ENCODE measurements around the gene MT1B.

MT1B gene

DNA sequence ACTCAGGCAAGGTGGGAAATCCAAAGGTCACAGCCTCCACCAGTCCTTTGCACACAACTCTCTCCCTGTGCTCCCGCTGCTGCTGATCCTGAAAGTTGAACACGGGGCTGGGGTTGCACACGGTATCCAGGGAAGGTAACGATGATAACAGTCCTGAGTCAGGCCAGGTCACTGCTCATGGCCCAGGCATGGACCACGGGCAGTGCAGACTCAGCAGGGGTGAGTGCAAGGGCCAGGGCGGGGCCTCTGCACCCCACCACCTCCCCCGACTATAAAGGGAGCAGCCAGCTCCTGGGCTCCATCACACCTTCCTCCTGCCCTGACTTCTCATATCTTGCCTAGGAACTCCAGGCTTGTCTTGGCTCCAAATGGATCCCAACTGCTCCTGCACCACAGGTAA is at the start of gene MT1B:
Gene MT1B (plus strand): TSS at position 301 of the 400 bp plus-strand sequence. CDS start 68 bp downstream, at position 369.
- DNase-seq (ENCODE audit: low spot score), result no peak

DNA sequence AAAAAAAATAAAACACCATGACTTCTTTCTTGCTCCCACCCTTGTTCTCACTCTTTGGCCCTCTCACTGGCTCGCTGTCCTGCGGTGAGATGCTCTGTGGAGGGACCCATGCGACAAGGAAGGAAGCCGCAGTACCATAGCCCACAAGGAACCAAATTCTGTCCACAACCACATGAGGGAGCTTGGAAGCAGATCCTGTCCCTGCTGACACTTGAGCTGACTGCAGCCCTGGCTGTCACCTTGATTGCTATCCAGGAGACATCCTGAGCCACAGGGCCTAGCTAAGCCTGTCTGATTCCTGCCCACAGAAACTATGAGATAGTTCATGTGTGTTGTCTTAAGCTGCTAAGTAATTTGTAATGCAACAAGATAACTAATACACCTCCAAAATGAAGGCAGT is 48.1 kb upstream of the MT1B start:
- peak; percentile 28 for DNase-seq (ENCODE audit: low spot score)

DNA sequence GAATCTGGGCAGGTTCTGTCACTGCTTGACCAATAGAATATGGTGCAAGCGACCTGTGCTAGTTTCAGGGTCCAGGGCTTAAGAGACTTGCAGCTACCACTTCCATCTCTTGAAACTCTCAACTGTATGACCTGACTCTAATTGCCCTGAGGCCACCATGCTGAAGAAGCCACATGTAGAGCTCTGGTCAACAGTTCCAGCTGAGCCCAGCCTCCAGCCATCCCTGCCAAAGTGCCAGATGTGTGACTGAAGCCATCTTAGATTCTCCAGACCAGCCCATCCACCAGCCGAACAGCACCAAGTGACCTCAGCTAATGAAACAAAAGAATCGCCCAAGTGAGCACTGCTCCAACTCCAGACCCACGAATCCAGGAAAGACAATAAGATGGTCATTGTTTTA is 46.7 kb upstream of the MT1B start:
- DNase-seq (ENCODE audit: low spot score), result no peak

DNA sequence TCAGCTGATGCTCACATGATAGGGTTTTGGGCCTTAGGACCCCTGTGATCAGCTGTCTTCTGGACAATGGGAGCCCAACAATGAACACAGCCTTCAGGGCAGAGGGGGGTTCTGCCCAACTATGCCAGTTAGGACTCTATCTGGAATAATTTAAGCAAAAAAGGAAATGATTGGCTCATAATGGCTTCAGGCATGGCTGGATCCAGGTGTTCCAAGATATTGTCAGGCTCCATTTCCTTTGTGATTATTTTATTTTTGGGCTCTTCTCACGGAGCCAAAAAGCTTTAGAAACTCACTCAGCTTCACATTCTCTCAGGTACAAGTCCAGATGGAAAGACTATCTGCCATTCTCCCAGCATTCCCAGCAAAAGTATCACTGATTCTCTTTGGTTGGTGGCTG is 46.2 kb upstream of the MT1B start:
- DNase-seq (ENCODE audit: low spot score), result no peak

DNA sequence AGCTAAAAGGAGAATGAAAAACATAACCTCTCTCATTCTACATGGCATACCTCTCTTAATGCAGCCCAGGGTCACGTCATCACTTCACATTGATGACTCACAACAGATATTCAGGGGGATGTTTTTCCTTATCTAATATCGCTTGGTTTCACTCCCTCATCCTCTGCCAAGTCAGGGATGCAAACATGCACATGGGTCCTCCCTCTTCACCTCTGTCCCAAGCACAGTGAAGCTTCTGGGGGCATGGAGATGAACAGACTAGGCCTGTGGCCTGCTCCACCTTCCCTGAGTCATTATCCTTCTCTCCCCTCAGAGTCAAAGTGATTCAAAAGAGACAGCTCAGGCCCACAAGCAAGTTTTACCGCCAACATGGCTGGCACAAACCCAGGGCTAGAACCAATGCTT is 45.6 kb upstream of the MT1B start:
- DNase-seq (ENCODE audit: low spot score), result peak; percentile 25

DNA sequence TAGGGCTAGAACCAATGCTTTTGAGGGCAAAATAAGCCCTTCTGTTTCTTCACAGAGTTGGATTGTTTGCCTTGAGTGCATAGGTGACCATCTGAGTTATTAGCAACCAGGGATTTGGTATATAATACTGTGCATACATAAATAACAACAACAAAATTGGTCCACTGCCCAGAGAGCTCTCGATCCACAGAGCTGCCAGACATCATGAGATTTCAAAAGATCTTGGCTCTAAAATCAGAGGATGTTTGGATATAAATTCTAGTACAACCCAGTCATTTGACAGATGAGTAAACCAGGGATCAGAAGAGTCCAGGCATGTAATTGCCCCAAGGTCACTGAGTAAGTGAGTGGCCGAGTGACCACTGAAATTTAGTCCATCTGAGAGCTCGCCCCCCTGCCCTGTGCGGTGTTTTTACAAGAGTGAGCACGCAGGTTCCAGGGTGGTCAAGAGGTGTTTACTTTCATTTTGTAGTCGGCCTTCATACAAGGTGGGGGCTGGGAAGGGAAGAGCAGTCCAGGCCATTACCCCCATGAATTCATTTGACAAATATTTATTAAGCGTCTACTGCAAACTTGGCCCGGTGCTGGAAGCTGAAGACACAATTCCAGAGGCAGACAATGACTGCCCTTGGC is 45.1 kb upstream of the MT1B start:
- DNase-seq (ENCODE audit: low spot score), result peak; percentile 14

DNA sequence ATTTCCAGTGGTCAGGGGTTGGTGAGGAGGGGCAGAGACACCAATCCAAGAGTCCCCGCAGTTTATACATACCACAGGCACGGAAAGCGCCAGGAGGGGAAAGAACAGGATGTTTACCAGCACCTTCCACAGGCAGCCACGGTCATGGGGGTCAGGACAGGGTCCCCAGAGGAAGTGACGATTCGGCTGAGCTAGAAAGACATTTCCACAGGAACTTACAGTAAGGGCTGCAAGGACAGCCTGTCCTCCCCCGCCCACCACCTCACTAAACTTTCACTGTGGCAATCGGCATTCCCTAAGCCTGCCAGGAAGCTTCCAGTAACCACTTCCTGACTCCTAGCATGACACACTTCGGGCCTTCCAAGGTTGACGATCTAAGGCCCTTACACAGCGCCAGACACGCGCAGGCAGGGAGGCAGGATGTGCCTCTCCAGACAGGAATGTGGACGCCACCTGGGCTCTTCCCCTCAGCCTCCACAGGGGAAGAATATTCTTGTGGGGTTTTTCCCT is 44.5 kb upstream of the MT1B start:
- DNase-seq (ENCODE audit: low spot score), result no peak

DNA sequence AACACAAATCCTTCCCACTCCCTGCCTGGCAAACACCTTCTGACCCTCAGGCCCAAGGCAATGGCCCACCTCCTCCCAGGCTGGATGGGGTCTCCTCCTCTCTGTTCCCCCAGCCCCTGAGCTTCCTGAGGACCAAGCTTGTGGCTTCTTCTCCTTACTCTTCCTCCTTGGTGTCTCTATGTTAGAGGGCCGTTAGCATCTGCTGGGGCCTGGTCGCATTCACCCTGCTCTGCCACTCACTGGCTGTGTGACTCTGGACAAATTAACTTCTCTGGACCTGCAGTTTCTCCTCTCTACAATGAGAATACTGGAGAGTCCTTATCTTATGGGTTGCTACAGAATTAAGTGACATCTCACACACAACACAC is 44.0 kb upstream of the MT1B start:
- DNase-seq (ENCODE audit: low spot score), result no peak

DNA sequence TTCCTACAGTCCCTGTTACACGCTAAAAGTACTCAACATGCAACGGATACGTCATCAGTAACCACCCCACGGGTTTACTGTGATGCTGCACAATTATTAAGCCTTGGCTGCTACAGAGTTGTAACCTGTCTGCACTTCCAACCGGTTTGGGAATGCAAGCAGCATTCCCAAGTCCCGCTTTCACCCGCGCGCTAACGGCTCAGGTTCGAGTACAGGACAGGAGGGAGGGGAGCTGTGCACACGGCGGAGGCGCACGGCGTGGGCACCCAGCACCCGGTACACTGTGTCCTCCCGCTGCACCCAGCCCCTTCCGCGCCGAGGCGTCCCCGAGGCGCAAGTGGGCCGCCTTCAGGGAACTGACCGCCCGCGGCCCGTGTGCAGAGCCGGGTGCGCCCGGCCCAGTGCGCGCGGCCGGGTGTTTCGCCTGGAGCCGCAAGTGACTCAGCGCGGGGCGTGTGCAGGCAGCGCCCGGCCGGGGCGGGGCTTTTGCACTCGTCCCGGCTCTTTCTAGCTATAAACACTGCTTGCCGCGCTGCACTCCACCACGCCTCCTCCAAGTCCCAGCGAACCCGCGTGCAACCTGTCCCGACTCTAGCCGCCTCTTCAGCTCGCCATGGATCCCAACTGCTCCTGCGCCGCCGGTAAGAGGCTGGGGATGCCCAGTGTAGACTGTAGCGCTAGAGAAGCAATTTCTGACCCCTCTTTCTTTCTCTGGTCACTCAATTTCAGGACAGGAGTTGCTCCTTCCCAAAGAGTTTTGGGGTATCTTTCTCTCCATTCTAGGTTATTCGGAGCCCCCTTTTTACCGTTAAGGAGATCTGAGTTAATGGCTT is 43.4 kb upstream of the MT1B start, which contains the start of gene MT2A:
Gene MT2A (plus strand): TSS at position 542 of the 833 bp plus-strand sequence. CDS start 72 bp downstream, at position 614.
- peak; percentile 94 for DNase-seq (ENCODE audit: low spot score)

DNA sequence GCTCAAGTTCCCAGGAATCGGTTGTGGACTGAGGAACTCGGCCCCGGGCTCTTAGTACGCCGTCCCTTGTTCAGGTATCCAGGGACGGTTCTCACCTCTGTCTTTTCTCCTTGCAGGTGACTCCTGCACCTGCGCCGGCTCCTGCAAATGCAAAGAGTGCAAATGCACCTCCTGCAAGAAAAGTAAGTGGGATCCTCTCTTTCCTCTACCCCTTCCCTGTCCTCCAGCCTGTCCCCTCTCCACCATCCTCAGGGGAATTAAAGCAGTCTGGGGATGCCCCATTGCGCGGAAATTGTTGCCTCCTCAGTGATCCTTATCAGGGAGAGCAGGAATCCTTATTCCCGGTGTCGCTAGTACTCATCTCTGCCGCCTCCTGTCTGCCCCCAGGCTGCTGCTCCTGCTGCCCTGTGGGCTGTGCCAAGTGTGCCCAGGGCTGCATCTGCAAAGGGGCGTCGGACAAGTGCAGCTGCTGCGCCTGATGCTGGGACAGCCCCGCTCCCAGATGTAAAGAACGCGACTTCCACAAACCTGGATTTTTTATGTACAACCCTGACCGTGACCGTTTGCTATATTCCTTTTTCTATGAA is 42.7 kb upstream of the MT1B start:
- DNase-seq (ENCODE audit: low spot score), result no peak

DNA sequence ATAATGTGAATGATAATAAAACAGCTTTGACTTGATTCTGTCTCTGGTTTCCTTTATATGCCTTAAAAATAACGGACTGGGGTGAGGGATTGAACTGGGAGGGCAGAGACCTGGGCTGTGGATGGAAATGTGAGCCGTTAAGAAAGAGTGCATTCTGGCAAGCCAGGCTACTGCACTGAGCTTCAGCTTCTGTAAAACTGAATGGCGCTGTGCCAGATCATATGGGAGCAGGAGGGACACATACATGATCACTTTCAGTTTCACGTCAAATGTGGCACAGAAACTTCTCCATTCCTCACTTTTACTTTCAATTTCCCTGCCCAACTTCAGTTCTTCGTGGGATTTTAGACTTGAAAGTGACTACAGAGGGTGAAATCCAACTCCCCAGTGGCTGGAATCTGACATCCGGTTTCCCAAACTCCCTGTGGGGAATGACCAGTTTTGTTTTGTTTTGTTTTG is 42.2 kb upstream of the MT1B start:
- peak; percentile 92 for DNase-seq (ENCODE audit: low spot score)

DNA sequence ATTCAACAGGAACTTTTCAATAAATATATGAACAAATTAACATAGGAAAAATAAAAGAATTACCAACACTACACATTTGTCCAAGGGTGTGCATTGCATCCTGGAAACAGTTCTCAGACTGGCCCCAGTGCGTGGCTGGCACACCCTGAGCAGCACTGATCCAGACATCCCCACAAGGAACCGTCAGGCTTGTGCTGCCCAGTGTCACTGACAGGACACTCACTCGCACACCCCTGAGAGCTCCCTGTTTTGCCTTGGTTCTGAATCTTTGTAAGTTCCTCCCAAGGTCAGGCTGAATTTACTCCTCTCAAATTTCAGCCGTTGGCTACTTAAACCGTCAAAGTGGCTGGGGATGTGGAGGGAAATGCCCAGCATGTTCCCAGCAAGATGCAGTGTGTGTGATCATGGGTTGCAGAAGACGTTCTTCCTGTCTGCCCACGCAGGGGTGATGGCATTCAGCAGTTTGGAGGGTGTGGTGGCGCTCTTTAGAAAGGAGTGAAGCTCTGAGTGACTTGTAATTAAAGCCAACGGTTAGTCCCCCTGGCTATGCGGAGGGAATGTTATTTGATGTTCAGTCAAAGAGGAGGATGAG is 41.6 kb upstream of the MT1B start:
- peak; percentile 27 for DNase-seq (ENCODE audit: low spot score)

DNA sequence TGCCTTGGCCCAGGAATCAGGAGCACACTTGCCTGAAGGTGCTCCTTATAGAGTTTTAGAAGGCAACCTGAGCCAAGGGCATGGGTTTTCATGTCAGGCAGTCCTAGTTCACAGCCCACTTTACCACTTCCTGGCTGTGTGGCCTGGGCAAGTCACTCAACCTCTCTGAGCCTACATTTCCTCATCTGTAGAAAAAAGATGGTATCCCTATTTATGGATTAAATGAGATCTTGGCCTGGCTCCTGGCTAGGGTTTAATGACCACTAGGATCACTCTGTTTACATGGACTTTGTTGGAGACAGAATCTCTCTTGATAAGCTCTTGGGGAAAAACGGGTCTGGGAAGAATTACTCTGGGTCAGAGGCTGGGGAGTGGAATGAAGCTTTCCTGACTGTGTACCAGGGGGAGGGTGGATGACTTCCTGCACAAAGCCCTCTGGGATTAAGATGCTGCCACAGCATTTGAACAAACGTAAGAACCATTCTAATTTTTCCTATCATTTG is 41.0 kb upstream of the MT1B start:
- DNase-seq (ENCODE audit: low spot score), result no peak

DNA sequence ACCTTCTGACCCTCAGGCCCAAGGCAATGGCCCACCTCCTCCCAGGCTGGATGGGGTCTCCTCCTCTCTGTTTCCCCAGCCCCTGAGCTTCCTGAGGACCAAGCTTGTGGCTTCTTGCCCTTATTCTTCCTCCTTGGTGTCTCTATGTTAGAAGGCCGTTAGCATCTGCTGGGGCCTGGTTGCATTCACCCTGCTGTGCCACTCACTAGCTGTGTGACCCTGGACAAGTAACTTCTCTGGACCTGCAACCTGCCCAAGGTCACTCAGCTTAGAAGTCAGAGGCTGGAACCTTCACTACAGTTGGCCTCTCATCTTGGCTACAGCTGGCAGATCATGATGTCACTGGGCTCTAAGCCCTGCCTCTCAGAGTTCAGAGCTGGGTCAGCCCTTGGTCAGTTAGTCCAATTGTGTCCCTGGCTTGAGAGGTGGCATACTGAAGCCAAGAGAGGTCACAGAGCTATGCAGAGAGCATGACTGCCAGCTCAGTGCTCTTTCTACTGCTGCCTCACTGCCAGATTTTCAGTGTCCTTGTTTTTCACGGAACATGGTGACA is 40.3 kb upstream of the MT1B start:
- DNase-seq (ENCODE audit: low spot score), result no peak

DNA sequence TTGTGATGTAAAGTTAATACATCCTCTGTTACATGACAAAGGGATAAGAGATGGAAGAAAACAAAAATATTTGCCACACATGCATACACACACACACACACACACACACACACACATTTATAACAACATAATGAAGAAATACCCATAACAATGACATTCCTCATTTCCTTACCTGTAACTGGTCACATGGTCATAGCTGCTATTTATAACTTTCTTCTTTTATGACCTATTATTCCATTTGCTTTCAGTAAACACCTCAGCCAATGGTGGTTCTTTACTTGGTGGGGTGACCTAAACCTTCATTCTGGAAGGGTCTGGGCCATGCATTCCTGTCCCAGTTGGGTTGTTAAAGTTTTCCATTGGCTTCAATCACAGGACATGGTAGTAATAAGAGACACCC is 38.0 kb upstream of the MT1B start:
- no peak for DNase-seq (ENCODE audit: low spot score)

DNA sequence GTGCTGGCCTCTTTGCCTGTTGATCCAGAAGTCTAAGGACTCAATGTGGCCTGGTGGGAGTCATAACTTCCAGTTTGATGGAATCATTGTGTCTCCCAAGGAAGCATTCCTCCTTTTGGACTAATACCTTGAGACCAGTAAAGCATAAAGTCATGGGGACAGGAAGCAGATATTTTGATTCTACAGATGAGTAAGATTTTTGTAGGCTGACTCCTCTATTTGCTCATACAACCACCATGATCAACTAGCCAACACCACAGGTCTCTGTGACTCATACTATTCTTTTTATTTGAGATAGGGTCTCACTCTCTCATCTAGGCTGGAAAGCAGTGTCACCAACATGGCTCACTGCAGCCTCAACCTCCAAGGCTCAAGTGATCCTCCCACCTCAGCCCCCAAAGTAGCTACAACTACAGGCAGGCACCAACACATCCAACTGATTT is 37.1 kb upstream of the MT1B start:
- DNase-seq (ENCODE audit: low spot score), result no peak

DNA sequence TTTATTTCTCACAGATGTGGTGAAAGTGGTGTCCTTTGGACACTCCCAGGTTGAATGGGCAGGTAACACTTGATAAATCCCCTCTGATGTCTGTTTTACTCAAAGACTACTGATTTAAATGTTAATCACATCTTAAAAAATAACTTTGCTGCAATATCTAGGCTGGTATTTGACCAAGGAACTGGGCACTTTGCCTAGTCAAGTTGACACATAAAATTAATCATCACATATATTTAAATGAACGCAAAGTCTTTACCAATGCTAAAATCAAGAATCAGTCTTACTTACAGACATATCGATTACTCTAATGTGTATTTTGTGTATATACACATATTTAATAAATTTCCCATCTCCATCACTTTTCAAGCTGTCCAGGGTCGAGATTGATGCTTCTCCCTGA is 36.3 kb upstream of the MT1B start:
- no peak for DNase-seq (ENCODE audit: low spot score)

DNA sequence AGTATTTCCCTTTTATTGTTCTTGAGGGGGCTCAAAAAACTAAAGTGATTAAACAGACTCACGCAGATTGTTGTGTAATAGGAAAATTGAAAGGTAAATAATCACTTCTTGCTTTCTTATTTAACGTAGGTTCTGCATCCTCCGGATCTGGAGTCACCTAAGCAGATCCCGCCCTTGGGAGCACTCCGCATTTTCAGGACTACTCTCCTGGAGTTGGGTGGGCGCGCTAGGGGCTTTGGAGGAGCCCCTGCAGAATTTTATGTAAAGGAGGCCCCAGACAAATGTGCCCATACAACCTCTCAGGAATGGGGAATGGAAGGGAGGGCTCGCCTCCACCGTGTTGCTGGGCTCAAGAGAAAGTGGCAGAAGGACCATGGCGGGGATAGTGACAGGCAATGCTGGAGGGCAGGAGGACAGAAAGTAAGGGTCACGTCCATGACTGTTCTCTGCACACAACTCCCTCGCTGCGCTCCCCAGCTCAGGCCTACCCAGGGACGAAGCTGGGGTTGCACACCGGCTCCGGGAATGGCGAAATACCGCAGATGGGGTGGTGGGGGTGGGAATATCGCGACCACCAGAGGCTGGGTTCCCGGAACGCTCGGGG is 35.0 kb upstream of the MT1B start:
- no peak for DNase-seq (ENCODE audit: low spot score)

DNA sequence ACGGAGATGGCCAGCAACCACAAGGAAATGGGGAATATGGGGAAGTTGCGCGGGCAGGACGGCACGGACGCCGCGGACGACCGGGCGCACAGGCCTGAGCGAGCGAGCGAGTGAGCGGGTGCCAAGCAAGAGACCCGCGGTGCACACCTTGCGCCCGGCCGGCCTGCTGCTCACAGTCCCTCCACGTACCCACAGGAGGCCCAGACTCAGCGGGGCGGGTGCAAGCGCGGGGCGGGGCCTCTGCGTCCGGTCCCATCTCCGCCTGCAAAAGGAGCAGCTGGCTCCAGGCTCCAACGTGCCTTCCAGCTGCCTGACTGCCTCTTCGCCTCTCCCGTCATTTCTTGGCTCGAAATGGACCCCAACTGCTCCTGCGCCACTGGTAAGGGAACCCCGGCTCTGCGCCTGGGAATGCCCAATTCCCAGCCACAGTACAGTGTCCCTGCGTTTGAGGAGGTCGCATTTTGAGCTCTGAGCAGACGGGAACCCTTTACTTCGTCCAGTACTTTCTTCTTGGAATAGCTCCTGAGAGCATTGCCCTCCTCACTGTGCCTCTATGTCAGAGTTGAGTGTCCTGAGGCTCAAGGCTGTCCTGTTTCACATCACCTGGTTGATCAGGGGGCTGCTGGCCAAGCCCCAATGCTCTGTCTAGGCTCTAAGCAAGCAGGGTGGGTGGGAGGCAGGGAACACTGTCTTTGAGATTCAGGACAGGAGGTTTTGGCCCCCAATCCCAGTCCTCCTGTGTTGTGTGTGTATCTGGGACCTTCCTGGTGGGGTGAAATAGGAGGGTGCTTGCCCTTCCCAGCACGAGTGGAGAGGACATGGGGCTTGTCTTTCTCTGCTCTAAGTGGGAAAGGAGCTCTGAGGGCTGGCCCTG is 34.2 kb upstream of the MT1B start:
- DNase-seq (ENCODE audit: low spot score), result no peak

DNA sequence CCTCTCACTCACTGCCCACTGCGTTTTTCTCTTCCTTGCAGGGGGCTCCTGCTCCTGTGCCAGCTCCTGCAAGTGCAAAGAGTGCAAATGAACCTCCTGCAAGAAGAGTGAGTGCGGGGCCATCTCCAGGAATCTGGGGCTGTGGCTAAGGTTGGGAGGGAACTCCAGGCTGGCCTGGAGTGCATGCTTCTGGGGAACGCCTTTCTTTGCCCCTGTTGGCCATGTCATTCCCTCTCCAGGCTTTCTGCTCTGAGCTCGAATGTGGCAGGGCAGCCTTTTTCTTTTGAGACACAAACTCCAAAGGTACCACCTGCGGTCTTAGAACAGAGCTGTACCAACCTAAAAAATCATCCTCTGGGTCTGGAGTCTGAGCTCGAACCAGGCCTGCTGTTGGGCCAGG is 33.5 kb upstream of the MT1B start:
- DNase-seq (ENCODE audit: low spot score), result no peak

Data from hematopoietic multipotent progenitor cell treated with erythropoietin and hydrocortisone succinate and interleukin-3 and kit ligand, for 15 days (in vitro differentiated cells).